ENCODE data around the gene DISP3.

DISP3 gene

GRCh38 chr1:11533790-11534787 is 55.1 kb downstream of the DISP3 start:
- no peak overlapping the region for H3K9ac ChIP-seq

GRCh38 chr1:11534846-11535245 is 55.9 kb downstream of the DISP3 start:
- TF ChIP-seq CTCF (IDR thresholded peaks at IDR 0.05): no peak
- H3K79me2 ChIP-seq: no peaks in the 10 kb centered on the region
- H3K9me3 ChIP-seq (ENCODE audit: control insufficient read depth, low read length): no peaks in the 10 kb centered on the region
- H3K27ac ChIP-seq: no peak overlapping the region
- H3K36me3 ChIP-seq (ENCODE audit: control insufficient read depth, insufficient read depth, low read length): no peaks in the 10 kb centered on the region
- H3K4me2 ChIP-seq (ENCODE audit: low read length): no peak overlapping the region
- no peaks in the 10 kb centered on the region for H3K4me1 ChIP-seq
- H3K4me3 ChIP-seq (ENCODE audit: low read depth, low read length): no peak overlapping the region
- no peak overlapping the region for H3K9ac ChIP-seq
- H2AFZ ChIP-seq: no peak overlapping the region
- no peaks in the 10 kb centered on the region for H3K27me3 ChIP-seq (ENCODE audit: control insufficient read depth, insufficient read depth, low read length)

More at GRCh38 chr1:11533790-11534787, 55.1 kb downstream of the DISP3 start:
- H3K27me3 ChIP-seq (ENCODE audit: control insufficient read depth, insufficient read depth, low read length): no peaks in the 10 kb centered on the region
- H3K4me1 ChIP-seq: no peaks in the 10 kb centered on the region
- no peak for TF ChIP-seq CTCF (IDR thresholded peaks at IDR 0.05)
- H3K27ac ChIP-seq: no peak overlapping the region
- no peak overlapping the region for H3K4me2 ChIP-seq (ENCODE audit: low read length)
- no peaks in the 10 kb centered on the region for H3K79me2 ChIP-seq
- H3K9me3 ChIP-seq (ENCODE audit: control insufficient read depth, low read length): no peaks in the 10 kb centered on the region
- no peaks in the 10 kb centered on the region for H3K36me3 ChIP-seq (ENCODE audit: control insufficient read depth, insufficient read depth, low read length)
- no peak overlapping the region for H2AFZ ChIP-seq
- no peak overlapping the region for H3K4me3 ChIP-seq (ENCODE audit: low read depth, low read length)

GRCh38 chr1:11535316-11535715 is 56.4 kb downstream of the DISP3 start:
- H3K9me3 ChIP-seq (ENCODE audit: control insufficient read depth, low read length): no peaks in the 10 kb centered on the region
- H3K36me3 ChIP-seq (ENCODE audit: control insufficient read depth, insufficient read depth, low read length): no peaks in the 10 kb centered on the region
- H3K4me2 ChIP-seq (ENCODE audit: low read length): no peak overlapping the region
- no peaks in the 10 kb centered on the region for H3K27me3 ChIP-seq (ENCODE audit: control insufficient read depth, insufficient read depth, low read length)
- no peak overlapping the region for H3K4me3 ChIP-seq (ENCODE audit: low read depth, low read length)
- no peak overlapping the region for H2AFZ ChIP-seq
- no peak overlapping the region for H3K9ac ChIP-seq
- no peak overlapping the region for H3K27ac ChIP-seq
- no peaks in the 10 kb centered on the region for H3K4me1 ChIP-seq
- no peaks in the 10 kb centered on the region for H3K79me2 ChIP-seq
- TF ChIP-seq CTCF (IDR thresholded peaks at IDR 0.05): no peak

GRCh38 chr1:11535761-11536572 is 57.0 kb downstream of the DISP3 start:
- Histone ChIP-seq H2AFZ (no peak overlapping the region), H3K36me3 (ENCODE audit: control insufficient read depth, insufficient read depth, low read length) (no peaks in the 10 kb centered on the region), H3K4me1 (no peaks in the 10 kb centered on the region), H3K9me3 (ENCODE audit: control insufficient read depth, low read length) (no peaks in the 10 kb centered on the region), H3K27me3 (ENCODE audit: control insufficient read depth, insufficient read depth, low read length) (no peaks in the 10 kb centered on the region), H3K4me3 (ENCODE audit: low read depth, low read length) (no peak overlapping the region), H3K9ac (no peak overlapping the region), H3K27ac (no peak overlapping the region), H3K79me2 (no peaks in the 10 kb centered on the region), H3K4me2 (ENCODE audit: low read length) (no peak overlapping the region)
- TF ChIP-seq CTCF (IDR thresholded peaks at IDR 0.05): no peak

Measured in parathyroid adenoma (tissue), 2 donors.